T-cell (primary cell): ENCODE measurements around the gene IMPG1. TPM values are rescaled to one million over a fixed set of nuclear protein-coding genes. Genes with fewer than 3 reads are reported as not detected.

ENCODE experiments used
- ATAC-seq, 4 experiments: fragments of 200-7000 bp in 3 of 4; fragments of 150-1000 bp in 1 of 4; cut with Tn5 transposase; replicated peaks in 1 of 4; 1 replicate in 3 of 4; 2 replicates in 1 of 4; pipeline ENCODE4 v1.10.0; 2021; ENCODE audit warnings: moderate library complexity in 3 of 4, mild to moderate bottlenecking in 2 of 4, moderate number of reproducible peaks in 1 of 4
- CTCF ChIA-PET, 2 donors: fragments of 300-600 bp; sonication (Branson Sonifier 250); formaldehyde crosslinking; loops; one replicate each; lab custom pipeline; 2022; ENCODE audit warnings: antibody characterized with exemption in 2 of 2; lab: Charles Lee
- POLR2A ChIA-PET, 2 donors: fragments of 300-600 bp; sonication (Branson Sonifier 250); formaldehyde crosslinking; loops; one replicate each; lab custom pipeline; 2022; ENCODE audit warnings: antibody characterized with exemption in 2 of 2; lab: Charles Lee
- DNase-seq, 35 experiments: peaks; one replicate each; pipeline versions ENCODE4 v3.0.0 to v3.0.0-alpha.2; 2013 to 2023
- H3K27ac ChIP-seq: one replicate; pipeline ENCODE4 v1.5.1; 2013; ENCODE audit warnings: low read length
- H3K27me3 ChIP-seq, 2 experiments: replicated peaks in 1 of 2; 1 replicate in 1 of 2; 2 replicates in 1 of 2; pipeline versions ENCODE4 v1.6.1 to v1.7.0; 2013; ENCODE audit warnings: low read length in 1 of 2, mixed read lengths in 1 of 2; ENCODE audit not compliant: control insufficient read depth in 2 of 2, insufficient read depth in 2 of 2; ENCODE audit errors: extremely low read depth in 1 of 2
- H3K36me3 ChIP-seq, 2 donors: 1 replicate in 1 of 2; 2 replicates in 1 of 2; pipeline versions ENCODE4 v1.6.1 to v1.7.0; 2013; ENCODE audit warnings: low read length in 1 of 2; ENCODE audit not compliant: control insufficient read depth in 2 of 2, insufficient read depth in 1 of 2; ENCODE audit errors: extremely low read depth in 1 of 2
- H3K4me1 ChIP-seq, 2 experiments: 1 replicate in 1 of 2; 2 replicates in 1 of 2; pipeline versions ENCODE4 v1.6.1 to v1.7.0; 2013; ENCODE audit warnings: low read length in 2 of 2, mixed read lengths in 1 of 2; ENCODE audit not compliant: insufficient read depth in 2 of 2, control insufficient read depth in 1 of 2; ENCODE audit errors: extremely low read depth in 1 of 2
- H3K4me3 ChIP-seq, 2 donors: 1 replicate in 1 of 2; 2 replicates in 1 of 2; pipeline versions ENCODE4 v1.5.1 to v1.7.0; 2013; ENCODE audit warnings: mild to moderate bottlenecking in 2 of 2, low read length in 1 of 2, moderate library complexity in 1 of 2; ENCODE audit not compliant: control insufficient read depth in 1 of 2; ENCODE audit errors: extremely low read depth in 1 of 2
- H3K9me3 ChIP-seq: 2 replicates; pipeline ENCODE4 v1.7.0; 2013
- H3K27ac Mint-ChIP-seq, 2 donors: one replicate each; pipeline ENCODE4 v1.8.0; 2020 to 2021; ENCODE audit warnings: mild to moderate bottlenecking in 2 of 2, mixed read lengths in 2 of 2
- H3K27me3 Mint-ChIP-seq, 2 donors: one replicate each; pipeline ENCODE4 v1.8.0; 2021 to 2022; ENCODE audit warnings: mixed read lengths in 2 of 2
- H3K36me3 Mint-ChIP-seq: one replicate; pipeline ENCODE4 v1.8.0; 2021; ENCODE audit warnings: mixed read lengths
- H3K4me1 Mint-ChIP-seq, 3 donors: one replicate each; pipeline ENCODE4 v1.8.0; 2020 to 2022; ENCODE audit warnings: mixed read lengths in 3 of 3, mild to moderate bottlenecking in 1 of 3
- H3K4me3 Mint-ChIP-seq, 3 donors: one replicate each; pipeline ENCODE4 v1.8.0; 2020 to 2022; ENCODE audit warnings: mild to moderate bottlenecking in 3 of 3, mixed read lengths in 3 of 3, moderate library complexity in 3 of 3
- H3K9me3 Mint-ChIP-seq, 3 donors: one replicate each; pipeline ENCODE4 v1.8.0; 2020 to 2022; ENCODE audit warnings: mixed read lengths in 3 of 3
- WGBS: methylation state at CpG from one replicate; pipeline ENCODE4 v1.1.5; 2013; ENCODE audit warnings: missing lambda C conversion rate; ENCODE audit not compliant: insufficient coverage; 5-methylcytosine and 5-hydroxymethylcytosine counted together
- total RNA-seq, 35 experiments: library from RNA in 6 of 35; stranded (reverse) in 6 of 35; fragments of 120-200 nt in 1 of 35; gene quantifications; one replicate each; pipeline versions ENCODE4 v1.2.1 to v1.2.4 and lab custom pipeline; 2013 to 2026

The IMPG1 gene
- total RNA-seq, 5 donors from 2014 or later (not counting 1 experiment from before 2014, with no cell fraction given): not detected

- H3K36me3 ChIP-seq: no peaks in the 10 kb centered on the region
- no peaks in the 10 kb centered on the region for H3K9me3 ChIP-seq
- H3K27me3 Mint-ChIP-seq: no peaks in the 10 kb centered on the region
- DNase-seq (no peak), ATAC-seq (no peak)
- no peaks in the 10 kb centered on the region for H3K4me1 ChIP-seq
- no peak overlapping the region for H3K27ac ChIP-seq
- no peaks in the 10 kb centered on the region for H3K27me3 ChIP-seq
- no peaks in the 10 kb centered on the region for H3K4me1 Mint-ChIP-seq
- WGBS: 93% methylated on average over 2 of the region's 2 CpGs
- POLR2A ChIA-PET: no interaction called here
- CTCF ChIA-PET: no interaction called here
- no peak overlapping the region for H3K4me3 ChIP-seq
- H3K36me3 Mint-ChIP-seq: no peaks in the 10 kb centered on the region
- H3K4me3 Mint-ChIP-seq: no peak overlapping the region
- no peak overlapping the region for H3K27ac Mint-ChIP-seq
- no peaks in the 10 kb centered on the region for H3K9me3 Mint-ChIP-seq
Observed at GRCh38 chr6:75874224-75874623, 198.2 kb downstream of the IMPG1 start.
